Measurements from ENCODE around the gene SERPINA9. TPM values are rescaled to one million over a fixed set of nuclear protein-coding genes. Genes with fewer than 3 reads are reported as not detected.

SERPINA9 gene
- total and polyA plus RNA-seq, 2 donors: 0.05 to 0.59 TPM

DNA sequence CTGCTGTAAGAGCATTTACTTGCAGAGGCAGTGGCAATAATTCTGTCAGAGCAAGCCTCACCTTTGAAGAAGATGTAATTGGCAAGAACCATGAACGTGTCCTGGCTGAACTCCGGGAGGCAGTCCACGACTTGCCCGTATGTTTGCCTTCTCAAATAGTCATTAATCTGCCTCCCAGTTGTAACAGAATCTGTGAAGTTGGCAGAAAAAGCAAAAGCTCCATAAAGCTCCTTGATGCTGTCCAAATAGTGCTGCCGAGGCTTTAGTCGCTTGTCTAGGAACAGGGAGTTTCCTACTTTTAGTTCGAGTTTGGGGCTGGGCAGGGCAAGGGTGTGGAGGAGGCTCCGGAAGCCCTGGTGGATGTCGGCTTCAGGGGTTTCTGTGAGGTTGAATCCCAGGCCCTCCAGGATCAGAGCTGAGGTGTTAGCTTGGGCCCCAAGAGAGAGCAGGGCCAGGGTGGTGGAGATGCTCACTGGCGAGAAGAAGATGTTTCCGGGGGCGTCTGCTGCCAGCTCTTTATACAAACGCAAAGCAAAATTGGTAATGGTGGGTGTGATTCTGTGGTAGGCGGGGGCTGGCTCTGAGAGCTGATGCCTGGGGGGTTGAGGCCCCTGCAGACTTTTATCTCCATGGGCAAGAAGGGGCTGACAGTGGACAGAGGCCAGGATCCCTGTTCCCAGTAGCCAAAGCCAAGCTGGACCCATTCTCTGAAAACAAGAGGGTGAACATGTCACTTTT lies 27.8 kb downstream of the SERPINA9 start:
- H3K36me3 ChIP-seq (ENCODE audit: control insufficient read depth in 2 of 2, insufficient read depth in 2 of 2, low read length in 1 of 2): no peaks in the 10 kb centered on the region
- 90% methylated on average over 14 of the region's 14 CpGs for WGBS
- no peak overlapping the region for H3K4me3 ChIP-seq (ENCODE audit: low read length in 2 of 2)
- H3K27ac ChIP-seq (ENCODE audit: low read depth in 1 of 2, low read length in 1 of 2): peak overlapping the region in 1 of 2 donors; percentile 75
- no peaks in the 10 kb centered on the region for H3K9me3 ChIP-seq (ENCODE audit: control insufficient read depth in 2 of 2, insufficient read depth in 1 of 2, low read length in 1 of 2)
- H3K4me1 ChIP-seq (ENCODE audit: control insufficient read depth in 2 of 2, insufficient read depth in 2 of 2, low read length in 2 of 2): peaks cover 0 to 4% of the 10 kb centered on the region in 2 donors
- DNase-seq (ENCODE audit: low read depth in 6 of 9, low spot score in 9 of 9): peak in 2 of 9 donors; percentile 5 to 34
- H3K27me3 ChIP-seq (ENCODE audit: control insufficient read depth in 2 of 2, insufficient read depth in 1 of 2, low read length in 1 of 2): no peaks in the 10 kb centered on the region

- Histone ChIP-seq H3K9me3 (ENCODE audit: control insufficient read depth in 2 of 2, insufficient read depth in 1 of 2, low read length in 1 of 2) (no peaks in the 10 kb centered on the region), H3K27me3 (ENCODE audit: control insufficient read depth in 2 of 2, insufficient read depth in 1 of 2, low read length in 1 of 2) (no peaks in the 10 kb centered on the region), H3K4me3 (ENCODE audit: low read length in 2 of 2) (no peak overlapping the region), H3K36me3 (ENCODE audit: control insufficient read depth in 2 of 2, insufficient read depth in 2 of 2, low read length in 1 of 2) (no peaks in the 10 kb centered on the region), H3K27ac (ENCODE audit: low read depth in 1 of 2, low read length in 1 of 2) (no peak overlapping the region), H3K4me1 (ENCODE audit: control insufficient read depth in 2 of 2, insufficient read depth in 2 of 2, low read length in 2 of 2) (peaks cover 0 to 4% of the 10 kb centered on the region in 2 donors)
- no peak for DNase-seq (ENCODE audit: low read depth in 6 of 9, low spot score in 9 of 9)
- WGBS: 79% methylated on average over 3 of the region's 3 CpGs
Measured at GRCh38 chr14:94447206-94447605, 28.8 kb downstream of the SERPINA9 start.

- WGBS: 86% methylated on average over 4 of the region's 4 CpGs
- no peak for DNase-seq (ENCODE audit: low read depth in 6 of 9, low spot score in 9 of 9)
Measured at GRCh38 chr14:94446126-94446525, 29.9 kb downstream of the SERPINA9 start.

DNA sequence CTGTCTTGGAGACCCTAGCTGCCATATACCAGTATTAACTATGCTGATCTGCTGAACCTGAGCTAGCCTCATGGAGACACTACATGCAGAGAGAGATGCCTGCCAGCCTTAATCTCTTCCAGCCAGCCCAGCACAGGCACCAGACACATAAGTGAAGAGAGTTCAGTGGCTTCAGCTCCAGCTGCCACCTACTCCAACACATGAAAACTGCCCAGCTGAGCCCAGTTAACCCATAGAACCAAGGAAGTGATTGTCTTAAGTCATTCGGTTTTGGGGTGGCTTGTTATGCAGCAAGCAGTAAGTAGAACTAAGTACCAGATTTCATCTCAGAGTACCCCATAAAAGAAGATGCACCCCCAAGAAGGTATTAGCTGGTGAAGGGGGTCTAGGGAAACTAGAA lies 31.0 kb downstream of the SERPINA9 start:
- 93% methylated on average over 1 of the region's 1 CpG for WGBS
- H3K9me3 ChIP-seq (ENCODE audit: control insufficient read depth in 2 of 2, insufficient read depth in 1 of 2, low read length in 1 of 2): peaks cover 0 to 1% of the 10 kb centered on the region in 2 donors
- no peak overlapping the region for H3K27ac ChIP-seq (ENCODE audit: low read depth in 1 of 2, low read length in 1 of 2)
- H3K4me1 ChIP-seq (ENCODE audit: control insufficient read depth in 2 of 2, insufficient read depth in 2 of 2, low read length in 2 of 2): peaks cover 0 to 4% of the 10 kb centered on the region in 2 donors
- no peaks in the 10 kb centered on the region for H3K27me3 ChIP-seq (ENCODE audit: control insufficient read depth in 2 of 2, insufficient read depth in 1 of 2, low read length in 1 of 2)
- DNase-seq (ENCODE audit: low read depth in 6 of 9, low spot score in 9 of 9): no peak
- no peak overlapping the region for H3K4me3 ChIP-seq (ENCODE audit: low read length in 2 of 2)
- H3K36me3 ChIP-seq (ENCODE audit: control insufficient read depth in 2 of 2, insufficient read depth in 2 of 2, low read length in 1 of 2): no peaks in the 10 kb centered on the region

More at GRCh38 chr14:94446126-94446525, 29.9 kb downstream of the SERPINA9 start:
- no peak overlapping the region for H3K4me3 ChIP-seq (ENCODE audit: low read length in 2 of 2)
- H3K27me3 ChIP-seq (ENCODE audit: control insufficient read depth in 2 of 2, insufficient read depth in 1 of 2, low read length in 1 of 2): no peaks in the 10 kb centered on the region
- no peaks in the 10 kb centered on the region for H3K36me3 ChIP-seq (ENCODE audit: control insufficient read depth in 2 of 2, insufficient read depth in 2 of 2, low read length in 1 of 2)
- no peak overlapping the region for H3K27ac ChIP-seq (ENCODE audit: low read depth in 1 of 2, low read length in 1 of 2)
- peaks cover 0 to 4% of the 10 kb centered on the region in 2 donors for H3K4me1 ChIP-seq (ENCODE audit: control insufficient read depth in 2 of 2, insufficient read depth in 2 of 2, low read length in 2 of 2)
- peaks cover 0 to under 1% of the 10 kb centered on the region in 2 donors for H3K9me3 ChIP-seq (ENCODE audit: control insufficient read depth in 2 of 2, insufficient read depth in 1 of 2, low read length in 1 of 2)

DNA sequence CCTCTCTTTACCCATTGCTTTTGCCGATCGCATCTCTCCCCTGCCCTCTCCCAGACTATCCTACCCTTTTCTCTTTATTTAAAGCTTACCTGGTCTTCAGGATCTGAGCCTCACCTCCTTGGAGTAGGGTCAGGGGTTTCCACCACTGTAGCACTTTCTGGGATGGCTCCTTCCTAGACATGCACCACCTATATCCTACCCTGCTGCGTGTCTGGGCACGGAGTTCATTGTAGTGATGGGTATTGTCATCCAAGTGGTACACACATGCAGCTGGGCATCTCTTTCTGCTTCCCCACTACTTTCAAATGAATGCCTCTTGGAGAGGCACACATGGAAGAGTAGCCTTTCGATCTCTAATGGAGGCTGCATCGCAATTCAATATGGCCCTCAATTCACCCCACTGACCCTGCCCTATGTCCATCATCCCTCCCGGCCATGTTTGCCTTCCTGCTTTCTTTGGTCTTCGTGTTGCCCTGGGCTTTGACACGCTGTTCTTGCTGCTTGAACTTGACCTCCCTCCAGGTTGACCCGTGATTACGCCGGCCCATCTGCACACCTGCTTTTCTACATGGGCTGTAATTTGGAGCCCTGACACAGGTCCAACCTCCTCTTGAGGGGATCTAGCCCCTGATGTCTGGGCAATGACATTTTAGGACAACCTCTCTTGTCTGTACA lies 34.3 kb downstream of the SERPINA9 start:
- H3K27ac ChIP-seq (ENCODE audit: low read depth in 1 of 2, low read length in 1 of 2): no peak overlapping the region
- H3K36me3 ChIP-seq (ENCODE audit: control insufficient read depth in 2 of 2, insufficient read depth in 2 of 2, low read length in 1 of 2): no peaks in the 10 kb centered on the region
- 97% methylated on average over 12 of the region's 12 CpGs for WGBS
- DNase-seq (ENCODE audit: low read depth in 6 of 9, low spot score in 9 of 9): no peak
- H3K27me3 ChIP-seq (ENCODE audit: control insufficient read depth in 2 of 2, insufficient read depth in 1 of 2, low read length in 1 of 2): no peaks in the 10 kb centered on the region
- H3K4me3 ChIP-seq (ENCODE audit: low read length in 2 of 2): no peak overlapping the region
- peaks cover 0 to 1% of the 10 kb centered on the region in 2 donors for H3K9me3 ChIP-seq (ENCODE audit: control insufficient read depth in 2 of 2, insufficient read depth in 1 of 2, low read length in 1 of 2)
- H3K4me1 ChIP-seq (ENCODE audit: control insufficient read depth in 2 of 2, insufficient read depth in 2 of 2, low read length in 2 of 2): no peaks in the 10 kb centered on the region

DNA sequence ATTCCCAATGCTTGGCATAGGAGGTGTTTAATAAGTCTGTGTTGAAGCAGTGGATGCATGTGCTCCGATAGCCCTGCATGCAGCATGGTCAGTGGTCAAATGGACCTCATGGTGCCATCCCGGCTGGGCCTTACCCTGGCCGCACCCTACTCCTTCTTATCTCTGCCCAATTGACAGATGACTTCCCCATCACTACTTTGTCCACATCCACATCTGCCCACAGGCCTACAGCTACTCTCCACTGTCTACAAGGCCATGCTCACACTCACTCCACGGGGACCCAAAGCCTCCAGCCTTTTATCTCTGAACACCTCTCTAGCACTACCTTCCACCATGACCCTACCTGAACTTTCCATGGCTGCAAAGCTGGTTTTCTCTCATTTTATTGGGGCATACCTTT lies 34.9 kb downstream of the SERPINA9 start:
- WGBS: 95% methylated on average over 4 of the region's 4 CpGs
- H3K9me3 ChIP-seq (ENCODE audit: control insufficient read depth in 2 of 2, insufficient read depth in 1 of 2, low read length in 1 of 2): peaks cover 0 to 1% of the 10 kb centered on the region in 2 donors
- no peak overlapping the region for H3K27ac ChIP-seq (ENCODE audit: low read depth in 1 of 2, low read length in 1 of 2)
- no peaks in the 10 kb centered on the region for H3K27me3 ChIP-seq (ENCODE audit: control insufficient read depth in 2 of 2, insufficient read depth in 1 of 2, low read length in 1 of 2)
- no peaks in the 10 kb centered on the region for H3K36me3 ChIP-seq (ENCODE audit: control insufficient read depth in 2 of 2, insufficient read depth in 2 of 2, low read length in 1 of 2)
- H3K4me1 ChIP-seq (ENCODE audit: control insufficient read depth in 2 of 2, insufficient read depth in 2 of 2, low read length in 2 of 2): no peaks in the 10 kb centered on the region
- no peak overlapping the region for H3K4me3 ChIP-seq (ENCODE audit: low read length in 2 of 2)
- DNase-seq (ENCODE audit: low read depth in 6 of 9, low spot score in 9 of 9): no peak

DNA sequence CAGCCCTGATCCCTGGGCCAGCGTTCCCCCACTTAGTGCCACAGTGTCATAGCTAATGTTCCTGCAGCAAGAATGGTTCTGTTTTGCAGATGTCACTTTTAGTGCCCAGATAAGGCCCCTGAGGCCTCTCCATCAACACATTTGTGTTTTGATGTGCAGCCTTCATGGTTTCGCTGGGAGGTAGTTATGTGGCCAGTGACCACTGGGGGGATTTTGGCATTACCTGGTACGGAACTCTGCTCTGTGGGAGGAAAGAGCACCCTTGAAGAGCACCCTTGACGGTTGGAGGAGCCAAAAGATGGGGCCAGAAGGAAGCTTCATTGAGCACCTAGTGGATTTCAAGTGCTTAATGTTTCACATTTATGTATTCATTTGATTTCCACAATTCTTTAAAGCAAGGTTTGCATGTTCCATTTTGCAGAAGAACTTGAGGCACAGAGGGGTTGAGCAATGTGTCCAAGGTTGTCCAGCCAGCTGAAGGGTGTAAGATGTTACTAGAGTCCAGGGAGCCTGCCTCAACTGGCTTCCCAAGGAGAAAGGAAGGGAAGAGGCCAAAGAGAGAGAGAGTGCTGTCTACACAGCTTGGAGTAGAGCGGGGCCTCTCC lies 36.4 kb downstream of the SERPINA9 start:
- Histone ChIP-seq H3K27ac (ENCODE audit: low read depth in 1 of 2, low read length in 1 of 2) (no peak overlapping the region), H3K36me3 (ENCODE audit: control insufficient read depth in 2 of 2, insufficient read depth in 2 of 2, low read length in 1 of 2) (no peaks in the 10 kb centered on the region), H3K9me3 (ENCODE audit: control insufficient read depth in 2 of 2, insufficient read depth in 1 of 2, low read length in 1 of 2) (peaks cover 0 to 1% of the 10 kb centered on the region in 2 donors), H3K4me3 (ENCODE audit: low read length in 2 of 2) (no peak overlapping the region), H3K27me3 (ENCODE audit: control insufficient read depth in 2 of 2, insufficient read depth in 1 of 2, low read length in 1 of 2) (no peaks in the 10 kb centered on the region), H3K4me1 (ENCODE audit: control insufficient read depth in 2 of 2, insufficient read depth in 2 of 2, low read length in 2 of 2) (no peaks in the 10 kb centered on the region)
- DNase-seq (ENCODE audit: low read depth in 6 of 9, low spot score in 9 of 9): no peak
- WGBS: 85% methylated on average over 5 of the region's 5 CpGs

GRCh38 chr14:94428610-94429009 lies 47.4 kb downstream of the SERPINA9 start:
- DNase-seq (ENCODE audit: low read depth in 6 of 9, low spot score in 9 of 9): no peak
- Histone ChIP-seq H3K4me1 (ENCODE audit: control insufficient read depth in 2 of 2, insufficient read depth in 2 of 2, low read length in 2 of 2) (no peaks in the 10 kb centered on the region), H3K4me3 (ENCODE audit: low read length in 2 of 2) (no peak overlapping the region), H3K27ac (ENCODE audit: low read depth in 1 of 2, low read length in 1 of 2) (no peak overlapping the region), H3K27me3 (ENCODE audit: control insufficient read depth in 2 of 2, insufficient read depth in 1 of 2, low read length in 1 of 2) (no peaks in the 10 kb centered on the region), H3K36me3 (ENCODE audit: control insufficient read depth in 2 of 2, insufficient read depth in 2 of 2, low read length in 1 of 2) (no peaks in the 10 kb centered on the region), H3K9me3 (ENCODE audit: control insufficient read depth in 2 of 2, insufficient read depth in 1 of 2, low read length in 1 of 2) (no peaks in the 10 kb centered on the region)
- 85% methylated on average over 2 of the region's 2 CpGs for WGBS

DNA sequence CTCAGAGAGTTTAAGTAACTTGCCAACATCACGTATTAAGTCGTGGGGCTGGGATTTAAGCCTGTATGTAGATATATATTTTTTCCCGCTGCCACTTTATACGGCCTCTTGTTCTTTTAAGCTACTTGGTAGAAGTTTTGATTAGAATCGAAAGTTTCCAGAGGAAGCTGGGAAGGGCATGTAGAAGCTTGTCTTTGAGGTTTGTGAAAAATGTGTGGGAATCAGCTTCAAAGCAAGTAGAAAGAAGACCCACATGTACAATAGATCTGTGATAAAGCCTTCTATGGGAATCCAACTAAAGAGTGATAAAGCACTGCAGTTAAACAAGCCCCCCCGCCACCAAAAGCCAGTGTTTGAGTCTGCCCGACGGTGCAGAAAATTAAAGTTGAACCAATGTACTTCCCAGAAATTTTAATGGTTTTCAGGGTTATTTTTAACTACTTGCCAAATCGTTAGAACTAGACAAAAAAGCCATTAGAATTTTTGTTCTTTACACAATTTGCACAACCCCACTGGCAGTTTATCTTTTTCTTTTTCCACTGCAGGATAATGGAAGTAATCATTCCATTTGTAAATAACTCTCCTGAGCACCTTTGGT lies 48.9 kb downstream of the SERPINA9 start:
- H3K4me3 ChIP-seq (ENCODE audit: low read length in 2 of 2): no peak overlapping the region
- WGBS: 90% methylated on average over 9 of the region's 9 CpGs

More for the DNA sequence above, 48.9 kb downstream of the SERPINA9 start:
- Histone ChIP-seq H3K27me3 (ENCODE audit: control insufficient read depth in 2 of 2, insufficient read depth in 1 of 2, low read length in 1 of 2) (no peaks in the 10 kb centered on the region), H3K9me3 (ENCODE audit: control insufficient read depth in 2 of 2, insufficient read depth in 1 of 2, low read length in 1 of 2) (no peaks in the 10 kb centered on the region), H3K27ac (ENCODE audit: low read depth in 1 of 2, low read length in 1 of 2) (no peak overlapping the region), H3K36me3 (ENCODE audit: control insufficient read depth in 2 of 2, insufficient read depth in 2 of 2, low read length in 1 of 2) (no peaks in the 10 kb centered on the region), H3K4me1 (ENCODE audit: control insufficient read depth in 2 of 2, insufficient read depth in 2 of 2, low read length in 2 of 2) (no peaks in the 10 kb centered on the region)
- peak in 1 of 9 donors; percentile 9 for DNase-seq (ENCODE audit: low read depth in 6 of 9, low spot score in 9 of 9)

All from thymus (tissue), 11 donors.